Fibroblast of villous mesenchyme (primary cell): Measurements from ENCODE around the gene KLHL14. TPM values are rescaled to one million over a fixed set of nuclear protein-coding genes. Genes with fewer than 3 reads are reported as not detected.

Source experiments
- DNase-seq: peaks from one replicate; pipeline ENCODE4 v3.0.0-alpha.2; 2010; ENCODE audit warnings: low read depth
- H3K4me3 ChIP-seq: 2 replicates; pipeline ENCODE4 v1.5.1; 2011; ENCODE audit warnings: low read depth, mild to moderate bottlenecking, low read length
- total RNA-seq: library from RNA; depleted of rRNA; stranded (reverse); fragments of >200 nt; gene quantifications from 2 replicates; pipeline ENCODE4 v1.2.3, GENCODE V29; 2012
- TF ChIP-seq, protein P1 (sequence below): IDR thresholded peaks from 2 replicates; pipeline ENCODE4 v1.5.1; 2012; ENCODE audit warnings: low read depth, mild to moderate bottlenecking, low read length; ENCODE audit not compliant: insufficient read depth

The KLHL14 gene
- total RNA-seq, 1 donor = not detected

DNA sequence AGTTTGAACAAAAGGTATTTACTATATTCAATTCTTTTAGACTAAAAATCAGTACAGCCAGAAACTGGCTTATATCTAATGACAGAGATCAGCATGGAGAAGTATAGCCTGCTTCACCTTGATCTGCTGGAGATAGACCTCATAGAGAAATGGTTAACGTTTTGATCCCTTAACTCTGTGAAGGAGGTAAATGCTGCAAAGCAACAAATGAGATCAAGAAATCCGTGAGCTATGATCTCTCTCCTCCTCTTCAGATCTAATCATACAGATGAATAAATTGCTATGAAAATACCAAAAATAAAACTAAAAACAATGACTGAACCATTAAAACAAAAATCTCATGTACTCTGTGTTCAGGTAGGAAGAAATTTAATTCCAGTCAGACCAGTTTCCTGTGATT, 42.8 kb downstream of the KLHL14 start:
- DNase-seq = no peak
- peak overlapping the region; percentile 54 for H3K4me3 ChIP-seq
- TF ChIP-seq, protein P1, sequence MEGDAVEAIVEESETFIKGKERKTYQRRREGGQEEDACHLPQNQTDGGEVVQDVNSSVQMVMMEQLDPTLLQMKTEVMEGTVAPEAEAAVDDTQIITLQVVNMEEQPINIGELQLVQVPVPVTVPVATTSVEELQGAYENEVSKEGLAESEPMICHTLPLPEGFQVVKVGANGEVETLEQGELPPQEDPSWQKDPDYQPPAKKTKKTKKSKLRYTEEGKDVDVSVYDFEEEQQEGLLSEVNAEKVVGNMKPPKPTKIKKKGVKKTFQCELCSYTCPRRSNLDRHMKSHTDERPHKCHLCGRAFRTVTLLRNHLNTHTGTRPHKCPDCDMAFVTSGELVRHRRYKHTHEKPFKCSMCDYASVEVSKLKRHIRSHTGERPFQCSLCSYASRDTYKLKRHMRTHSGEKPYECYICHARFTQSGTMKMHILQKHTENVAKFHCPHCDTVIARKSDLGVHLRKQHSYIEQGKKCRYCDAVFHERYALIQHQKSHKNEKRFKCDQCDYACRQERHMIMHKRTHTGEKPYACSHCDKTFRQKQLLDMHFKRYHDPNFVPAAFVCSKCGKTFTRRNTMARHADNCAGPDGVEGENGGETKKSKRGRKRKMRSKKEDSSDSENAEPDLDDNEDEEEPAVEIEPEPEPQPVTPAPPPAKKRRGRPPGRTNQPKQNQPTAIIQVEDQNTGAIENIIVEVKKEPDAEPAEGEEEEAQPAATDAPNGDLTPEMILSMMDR = no peak

DNA sequence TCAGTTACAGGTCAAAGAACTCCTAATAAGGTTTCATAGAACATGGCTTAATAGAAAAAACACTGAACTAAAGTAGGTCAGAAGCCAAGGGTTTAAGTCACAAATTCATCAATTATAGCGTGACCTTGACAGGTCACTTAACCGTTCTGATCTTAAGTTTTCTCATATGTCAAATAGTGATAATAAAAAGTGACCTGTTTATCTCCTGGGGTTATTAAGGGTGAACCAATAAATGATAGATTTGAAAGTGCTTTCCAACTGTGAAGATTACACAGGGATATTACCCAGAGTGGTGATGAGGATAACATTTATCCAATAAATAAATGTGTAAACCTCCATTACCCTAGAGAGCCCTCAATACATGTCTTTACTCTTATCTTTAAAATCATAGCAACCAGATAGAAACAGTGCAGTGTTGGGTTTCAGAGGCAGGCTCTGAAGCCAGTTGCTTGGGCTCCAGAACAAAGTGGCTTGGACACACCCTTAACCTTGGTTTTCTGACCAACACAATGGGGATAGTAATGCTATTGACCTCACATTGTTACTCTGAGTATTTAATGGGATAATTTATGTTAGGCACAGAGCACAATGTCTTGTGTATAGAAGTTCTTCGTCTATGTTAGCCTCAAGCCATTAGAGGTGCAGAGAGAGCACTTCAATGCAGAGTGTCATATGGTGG, 48.6 kb downstream of the KLHL14 start:
- no peak for DNase-seq
- TF ChIP-seq, protein P1 = no peak
- H3K4me3 ChIP-seq = no peak overlapping the region

DNA sequence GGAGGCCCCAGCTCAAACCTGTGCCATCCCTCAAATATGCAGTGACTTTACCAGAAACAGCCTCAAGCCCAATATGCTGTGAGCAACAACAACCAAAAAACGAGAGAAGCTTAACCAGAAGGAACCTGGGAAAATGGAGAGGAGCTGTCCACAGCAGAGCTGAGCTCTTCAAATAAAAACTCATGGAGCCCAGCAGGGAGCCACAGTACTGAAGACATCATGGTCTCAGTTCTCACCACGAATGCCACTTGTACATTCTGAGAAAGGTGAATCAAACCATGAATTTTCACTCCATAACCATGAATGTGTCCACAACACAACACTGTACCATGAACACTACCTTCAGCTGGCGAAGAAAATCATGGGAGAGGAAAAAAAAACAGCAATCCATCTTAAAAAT, 50.5 kb downstream of the KLHL14 start:
- TF ChIP-seq, protein P1 = no peak
- H3K4me3 ChIP-seq = no peak overlapping the region
- DNase-seq = no peak

DNA sequence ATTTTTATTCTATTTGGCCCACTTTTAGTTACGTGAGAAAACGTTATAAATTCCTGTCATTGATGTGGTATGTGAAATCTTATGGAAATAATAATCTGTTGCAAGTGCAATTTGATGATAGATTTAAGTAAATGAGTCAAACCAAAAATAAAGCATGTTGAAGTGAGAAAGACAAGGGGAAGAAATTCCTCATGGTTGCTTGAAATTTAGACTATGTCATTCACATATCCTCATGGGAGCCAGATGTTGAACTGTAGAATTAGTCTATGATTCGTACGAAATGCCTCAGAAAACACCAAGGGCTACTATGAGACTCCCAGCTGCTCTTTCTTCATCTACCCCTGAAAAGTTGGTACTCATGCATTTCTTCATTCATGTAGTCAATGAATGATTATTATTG, 55.7 kb downstream of the KLHL14 start:
- DNase-seq = no peak
- TF ChIP-seq, protein P1 = no peak
- H3K4me3 ChIP-seq = no peak overlapping the region

DNA sequence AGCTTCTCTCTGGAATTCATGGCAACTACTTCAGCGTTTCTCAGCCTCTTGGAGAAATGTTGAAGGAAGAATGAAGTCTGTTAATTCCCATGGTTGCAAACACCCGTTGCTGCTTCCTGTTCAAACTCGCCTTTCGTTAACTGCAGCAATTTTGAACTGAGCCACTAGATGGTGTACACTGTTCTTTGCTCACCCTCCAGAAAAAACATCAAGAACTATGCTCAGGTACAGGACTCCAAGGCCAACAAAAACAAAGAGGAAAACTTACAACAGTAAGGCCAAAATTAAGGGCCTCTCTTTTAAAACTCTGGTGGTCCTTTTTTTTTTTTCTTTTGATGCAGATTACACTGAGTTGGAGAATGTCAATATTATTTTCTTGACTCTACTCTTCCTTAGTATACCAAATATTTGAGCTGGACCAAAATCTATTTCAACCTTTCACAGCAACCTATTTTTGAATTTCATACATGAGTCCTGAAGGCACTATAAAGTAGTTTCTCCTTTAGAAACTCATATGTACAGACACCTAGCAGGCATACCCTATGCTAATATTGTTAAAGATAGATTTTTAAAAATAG, 58.2 kb downstream of the KLHL14 start:
- DNase-seq = peak; percentile 43
- TF ChIP-seq, protein P1 = peak; percentile 72

DNA sequence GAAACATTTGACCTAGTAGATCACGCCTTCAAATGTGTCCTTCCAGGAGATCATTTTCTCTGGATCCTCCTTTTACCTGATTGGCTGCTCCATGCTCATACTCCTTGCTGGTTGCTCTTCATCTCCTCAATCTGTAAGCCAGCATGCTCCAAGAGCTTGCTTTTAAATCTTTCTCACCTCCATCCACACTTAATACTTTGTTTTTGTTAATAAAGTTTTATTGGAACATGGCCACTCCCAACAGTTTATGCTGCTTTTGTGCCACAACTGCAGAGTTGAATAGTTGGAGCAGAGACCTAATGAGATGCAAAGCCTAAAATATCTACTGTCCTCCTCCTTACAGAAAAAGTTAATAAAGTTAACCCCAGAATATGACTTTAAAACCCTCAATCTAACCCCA, 60.0 kb downstream of the KLHL14 start:
- TF ChIP-seq, protein P1 = no peak
- H3K4me3 ChIP-seq = no peak overlapping the region
- DNase-seq = no peak

More for the DNA sequence above, 58.2 kb downstream of the KLHL14 start:
- H3K4me3 ChIP-seq = no peak overlapping the region

DNA sequence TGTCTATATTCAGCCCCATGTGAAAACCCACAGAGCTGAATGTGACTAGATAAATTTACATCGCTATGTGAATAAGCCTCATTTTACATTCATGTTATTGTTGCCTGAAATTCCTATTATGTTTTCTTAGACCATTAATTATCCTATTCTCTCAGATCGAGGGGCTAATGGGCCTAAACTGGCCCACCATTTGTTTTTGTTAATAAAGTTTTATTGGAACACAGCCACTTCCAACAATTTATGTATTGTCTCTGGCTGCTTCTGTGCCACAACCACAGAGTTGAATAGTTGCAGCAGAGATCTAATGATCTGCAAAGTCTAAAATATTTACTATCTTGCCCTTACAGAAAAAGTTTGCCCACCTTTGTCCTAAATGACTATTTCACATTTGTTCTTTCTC, 61.0 kb downstream of the KLHL14 start:
- H3K4me3 ChIP-seq = no peak overlapping the region
- no peak for DNase-seq
- TF ChIP-seq, protein P1 = no peak
